ENCODE data around the gene CA6. TPM values are rescaled to one million over a fixed set of nuclear protein-coding genes. Genes with fewer than 3 reads are reported as not detected.

The CA6 gene
- total and polyA plus RNA-seq, 2 of the 8 experiments (the other 6 are each of a cell fraction or from before 2014, with no cell fraction given) = not detected

GRCh38 chr1:8913457-8913856 is 32.2 kb upstream of the CA6 start (continued):
- TF ChIP-seq TBP (IDR thresholded peaks at IDR 0.05; ENCODE audit: low read depth, low read length) (no peak), KDM4A (IDR thresholded peaks at IDR 0.05; ENCODE audit: low read depth, low read length, severe bottlenecking) (no peak)
